Endothelial cell of umbilical vein (primary cell): ENCODE measurements around the gene HSF2BP. TPM values are rescaled to one million over a fixed set of nuclear protein-coding genes. Genes with fewer than 3 reads are reported as not detected.

Source experiments
- BruUV-seq: library from RNA; stranded (reverse); fragments of 400-500 nt; replicated peaks from 2 replicates; lab custom pipeline; 2021; lab: Mats Ljungman, UMichigan
- CTCF ChIA-PET: fragments of 300-600, 350-600 bp; sonication (Branson Sonifier 250); formaldehyde crosslinking; loops from one replicate; lab custom pipeline; 2021; ENCODE audit warnings: antibody characterized with exemption, inconsistent platforms; lab: Charles Lee
- POLR2A ChIA-PET: fragments of 300-600, 350-600 bp; sonication (Branson Sonifier 250); formaldehyde crosslinking; loops from one replicate; lab custom pipeline; 2021; ENCODE audit warnings: antibody characterized with exemption, inconsistent platforms; lab: Charles Lee
- DNase-seq: peaks from one replicate; pipeline ENCODE4 v3.0.0-alpha.2; 2011; ENCODE audit warnings: low read depth, low spot score
- FAIRE-seq: peaks from 2 replicates; lab custom pipeline; 2011; peaks lifted over from hg19 to GRCh38; lab: Jason Lieb, UNC
- H2AFZ ChIP-seq: 2 replicates; pipeline ENCODE4 v1.6.0; 2012; ENCODE audit warnings: low read depth, low read length, control low read depth, inconsistent platforms
- H3K27ac ChIP-seq: 2 replicates; pipeline ENCODE4 v1.5.1; 2011; ENCODE audit warnings: low read depth, mild to moderate bottlenecking, control low read depth, low read length, moderate library complexity; ENCODE audit not compliant: insufficient read depth
- H3K27me3 ChIP-seq, 2 experiments: 2 replicates each; pipeline versions ENCODE4 v1.6.0 to v1.6.1; 2011; ENCODE audit warnings: low read length in 2 of 2, mixed read lengths in 1 of 2; ENCODE audit not compliant: control insufficient read depth in 2 of 2, insufficient read depth in 2 of 2
- H3K36me3 ChIP-seq, 2 experiments: 2 replicates in 1 of 2; 3 replicates in 1 of 2; pipeline ENCODE4 v1.5.1; 2011; ENCODE audit warnings: low read length in 2 of 2, mild to moderate bottlenecking in 1 of 2, moderate library complexity in 1 of 2; ENCODE audit not compliant: control insufficient read depth in 2 of 2, insufficient read depth in 2 of 2; ENCODE audit errors: extremely low read depth in 1 of 2
- H3K4me1 ChIP-seq: 3 replicates; pipeline ENCODE4 v1.5.1; 2011; ENCODE audit warnings: mild to moderate bottlenecking, low read length; ENCODE audit not compliant: control insufficient read depth, insufficient read depth; ENCODE audit errors: extremely low read depth
- H3K4me2 ChIP-seq: 2 replicates; pipeline ENCODE4 v1.6.1; 2011; ENCODE audit warnings: low read length, control low read depth, mixed read lengths; ENCODE audit not compliant: insufficient read depth
- H3K4me3 ChIP-seq, 3 experiments: fragments of 200-600 bp in 1 of 3; sonication (generic), shearing (Covaris generic) in 1 of 3; replicated peaks in 1 of 3; 2 replicates each; pipeline ENCODE4 v1.5.1; 2011 to 2016; ENCODE audit warnings: control low read depth in 3 of 3, low read length in 3 of 3, mild to moderate bottlenecking in 2 of 3, inconsistent platforms in 1 of 3, low read depth in 1 of 3, moderate library complexity in 1 of 3; ENCODE audit not compliant: insufficient read depth in 1 of 3
- H3K79me2 ChIP-seq: 2 replicates; pipeline ENCODE4 v1.6.0; 2012; ENCODE audit warnings: low read length, inconsistent platforms; ENCODE audit not compliant: control insufficient read depth, insufficient read depth
- H3K9ac ChIP-seq: replicated peaks from 2 replicates; pipeline ENCODE3; 2011; ENCODE audit warnings: low read length, control low read depth; ENCODE audit not compliant: insufficient read depth; ENCODE audit errors: extremely low read depth
- H3K9me1 ChIP-seq: replicated peaks from 3 replicates; pipeline ENCODE4 v1.6.0; 2011; ENCODE audit warnings: mild to moderate bottlenecking, low read length; ENCODE audit not compliant: control insufficient read depth, insufficient read depth; ENCODE audit errors: extremely low read depth
- H3K9me3 ChIP-seq: replicated peaks from 2 replicates; pipeline ENCODE4 v1.5.1; 2012; ENCODE audit warnings: low read length, inconsistent platforms; ENCODE audit not compliant: control insufficient read depth, insufficient read depth
- H4K20me1 ChIP-seq: replicated peaks from 2 replicates; pipeline ENCODE3; 2011; ENCODE audit warnings: mild to moderate bottlenecking, low read length; ENCODE audit not compliant: control insufficient read depth, insufficient read depth; ENCODE audit errors: extremely low read depth
- CTCF ChIP-seq, 2 donors: IDR thresholded peaks; 1 replicate in 1 of 2; 2 replicates in 1 of 2; pipeline ENCODE4 v1.5.1; 2011; ENCODE audit warnings: low read length in 2 of 2, mild to moderate bottlenecking in 2 of 2, moderate library complexity in 2 of 2, control low read depth in 1 of 2, inconsistent platforms in 1 of 2, low read depth in 1 of 2; ENCODE audit not compliant: insufficient read depth in 1 of 2; ENCODE audit errors: extremely low read depth in 1 of 2
- EZH2 ChIP-seq: IDR thresholded peaks from 2 replicates; pipeline ENCODE4 v1.6.1; 2012; ENCODE audit warnings: borderline replicate concordance, low read depth, mild to moderate bottlenecking, moderate library complexity, low read length, inconsistent platforms; ENCODE audit not compliant: severe bottlenecking
- FOS ChIP-seq: IDR thresholded peaks from 2 replicates; pipeline ENCODE4 v1.6.1; 2011; ENCODE audit warnings: mild to moderate bottlenecking, low read length, moderate library complexity, borderline replicate concordance; ENCODE audit not compliant: insufficient read depth
- GATA2 ChIP-seq: IDR thresholded peaks from 2 replicates; pipeline ENCODE4 v1.7.0; 2011; ENCODE audit warnings: low read depth, mild to moderate bottlenecking, moderate library complexity, mixed read lengths, low read length; ENCODE audit not compliant: insufficient read length, insufficient read depth
- JUN ChIP-seq: IDR thresholded peaks from 2 replicates; pipeline ENCODE4 v1.6.1; 2011; ENCODE audit warnings: borderline replicate concordance, low read depth; ENCODE audit not compliant: insufficient read length, insufficient read depth
- MAX ChIP-seq: IDR thresholded peaks from 2 replicates; pipeline ENCODE4 v1.6.1; 2011; ENCODE audit not compliant: insufficient read depth, insufficient read length
- MYC ChIP-seq: IDR thresholded peaks from one replicate; pipeline ENCODE4 v1.6.1; 2011; ENCODE audit warnings: mild to moderate bottlenecking, low read depth, low read length
- POLR2A ChIP-seq: IDR thresholded peaks from 2 replicates; pipeline ENCODE4 v1.6.1; 2012; ENCODE audit warnings: low read depth, mild to moderate bottlenecking, control low read depth, low read length
- POLR2AphosphoS5 ChIP-seq: IDR thresholded peaks from 2 replicates; pipeline ENCODE4 v1.6.1; 2012; ENCODE audit warnings: low read depth, mild to moderate bottlenecking, control low read depth, low read length, moderate library complexity; ENCODE audit not compliant: insufficient read depth
- dilution Hi-C: fragments of 300-500 bp; cut with MboI; formaldehyde crosslinking; loops from one replicate; pipeline ENCODE4 v1.15.0; 2019; ENCODE audit warnings: low sequenced_read_pairs; ENCODE audit not compliant: extremely low pct_ligation_motif_present
- intact Hi-C: fragments of 100-400 bp; cut with micrococcal nuclease; formaldehyde crosslinking; loops from one replicate; pipeline ENCODE4 v1.10.0; 2022
- polyA plus RNA-seq, 4 experiments: library from polyadenylated mRNA; depleted of rRNA in 3 of 4; stranded (reverse) in 3 of 4; unstranded in 1 of 4; fragments of >200 nt; gene quantifications; 2 replicates each; pipeline versions ENCODE4 v1.2.1 to v1.2.3, GENCODE V29; 2011 to 2012; ENCODE audit warnings: missing spikeins in 1 of 4
- total RNA-seq: library from RNA; stranded (reverse); gene quantifications from 2 replicates; pipeline ENCODE4 v1.2.3, GENCODE V29; 2021

HSF2BP gene
- total and polyA plus RNA-seq, 2 donors (not counting 3 experiments of a cell fraction or from before 2014, with no cell fraction given), result 0.41 to 0.55 TPM

GRCh38 chr21:43602266-43603232 is 56.7 kb downstream of the HSF2BP start:
- no TSS peak for BruUV-seq
- dilution Hi-C loops, result no loop called here
- H3K27me3 ChIP-seq, result no peaks in the 10 kb centered on the region
- H3K9ac ChIP-seq, result no peak overlapping the region
- peaks cover 8% of the 10 kb centered on the region for H3K4me1 ChIP-seq
- no peak overlapping the region for H2AFZ ChIP-seq
- POLR2A ChIA-PET, result no interaction called here
- FAIRE-seq, result no peak
- H3K27ac ChIP-seq, result no peak overlapping the region
- H3K4me3 ChIP-seq, result no peak overlapping the region
- intact Hi-C loops, result no loop called here
- no peaks in the 10 kb centered on the region for H3K79me2 ChIP-seq
- TF ChIP-seq POLR2AphosphoS5, result no peak
- TF ChIP-seq FOS, result no peak
- TF ChIP-seq EZH2, result no peak
- TF ChIP-seq GATA2, result no peak
- TF ChIP-seq POLR2A, result no peak
- TF ChIP-seq JUN, result no peak
- TF ChIP-seq MYC, result no peak
- no peak for TF ChIP-seq MAX
- no peak for TF ChIP-seq CTCF (IDR thresholded peaks at IDR 0.05; ENCODE audit: extremely low read depth in 1 of 2, insufficient read depth in 1 of 2, low read depth in 1 of 2, low read length in 2 of 2)
- H3K9me3 ChIP-seq, result no peaks in the 10 kb centered on the region
- CTCF ChIA-PET, result interaction anchor here (0.7 to 1.9 kb wide), 4 partner anchors 9 to 11 kb away, joined by 3 to 7 read pairs (median 4); no protein-coding TSS in a partner anchor
- no peak overlapping the region for H3K4me2 ChIP-seq
- H3K36me3 ChIP-seq, result no peaks in the 10 kb centered on the region
- no peak for DNase-seq
- no peaks in the 10 kb centered on the region for H4K20me1 ChIP-seq
- no peaks in the 10 kb centered on the region for H3K9me1 ChIP-seq
